Lower leg skin (tissue), 3 donors: ENCODE measurements around the gene ASB13.

Source experiments
- POLR2A ChIP-seq, 2 donors: fragments of 450-650 bp; IDR thresholded peaks; one replicate each; pipeline ENCODE4 v1.6.1; 2016 to 2017; ENCODE audit warnings: antibody characterized with exemption in 2 of 2, mild to moderate bottlenecking in 1 of 2, moderate library complexity in 1 of 2
- TF ChIP-seq, protein P1 (sequence below), 3 donors: fragments of 450-650 bp; IDR thresholded peaks; one replicate each; pipeline ENCODE4 v1.5.1; 2016; ENCODE audit warnings: antibody characterized with exemption in 3 of 3, mild to moderate bottlenecking in 3 of 3, moderate library complexity in 2 of 3

DNA sequence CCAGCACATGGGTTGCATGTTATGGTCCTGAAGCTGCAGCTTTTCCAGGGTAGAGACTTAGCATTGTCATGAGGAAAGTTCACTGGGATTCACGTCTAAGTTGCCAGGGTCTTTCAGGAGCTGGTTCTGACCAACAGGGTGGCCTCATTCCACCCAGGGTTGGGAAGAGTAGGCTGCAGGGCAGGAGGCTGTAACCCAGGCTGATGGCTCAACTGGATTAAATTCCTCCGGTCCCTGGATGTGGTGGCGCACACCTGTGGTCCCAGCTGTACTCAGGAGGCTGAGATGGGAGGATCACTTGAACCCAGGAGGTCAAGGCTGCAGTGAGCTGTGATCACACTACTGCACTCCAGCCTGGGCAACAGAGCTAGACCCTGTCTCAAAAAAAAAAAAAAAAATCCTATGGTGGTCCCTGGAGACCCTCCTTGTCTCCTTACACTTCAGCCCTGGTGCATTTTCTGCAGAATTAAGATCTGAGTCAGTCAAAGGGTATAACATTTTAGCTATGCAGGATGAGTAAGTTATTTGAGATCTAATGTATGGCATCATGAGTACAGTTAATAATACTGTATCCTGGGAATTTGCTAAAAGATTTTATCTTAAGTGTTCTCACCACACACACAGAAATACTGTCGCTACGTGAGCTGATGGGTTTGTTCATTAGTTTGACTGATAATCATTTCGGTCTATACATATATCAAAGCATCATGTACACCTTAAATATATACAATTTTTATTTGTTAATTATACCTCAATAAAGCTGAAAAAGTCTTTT lies 44.0 kb downstream of the ASB13 start:
- TF ChIP-seq, protein P1, sequence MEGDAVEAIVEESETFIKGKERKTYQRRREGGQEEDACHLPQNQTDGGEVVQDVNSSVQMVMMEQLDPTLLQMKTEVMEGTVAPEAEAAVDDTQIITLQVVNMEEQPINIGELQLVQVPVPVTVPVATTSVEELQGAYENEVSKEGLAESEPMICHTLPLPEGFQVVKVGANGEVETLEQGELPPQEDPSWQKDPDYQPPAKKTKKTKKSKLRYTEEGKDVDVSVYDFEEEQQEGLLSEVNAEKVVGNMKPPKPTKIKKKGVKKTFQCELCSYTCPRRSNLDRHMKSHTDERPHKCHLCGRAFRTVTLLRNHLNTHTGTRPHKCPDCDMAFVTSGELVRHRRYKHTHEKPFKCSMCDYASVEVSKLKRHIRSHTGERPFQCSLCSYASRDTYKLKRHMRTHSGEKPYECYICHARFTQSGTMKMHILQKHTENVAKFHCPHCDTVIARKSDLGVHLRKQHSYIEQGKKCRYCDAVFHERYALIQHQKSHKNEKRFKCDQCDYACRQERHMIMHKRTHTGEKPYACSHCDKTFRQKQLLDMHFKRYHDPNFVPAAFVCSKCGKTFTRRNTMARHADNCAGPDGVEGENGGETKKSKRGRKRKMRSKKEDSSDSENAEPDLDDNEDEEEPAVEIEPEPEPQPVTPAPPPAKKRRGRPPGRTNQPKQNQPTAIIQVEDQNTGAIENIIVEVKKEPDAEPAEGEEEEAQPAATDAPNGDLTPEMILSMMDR (IDR thresholded peaks at IDR 0.05) = no peak
- TF ChIP-seq POLR2A (IDR thresholded peaks at IDR 0.05) = no peak
